WTC11 (cell line): ENCODE results near the gene GLYAT. TPM values are rescaled to one million over a fixed set of nuclear protein-coding genes. Genes with fewer than 3 reads are reported as not detected.

Experiments used
- ATAC-seq: fragments of 200-7000 bp; cut with Tn5 transposase; 2 replicates; pipeline ENCODE4 v1.10.0; 2021; ENCODE audit warnings: mild to moderate bottlenecking, moderate library complexity
- CTCF ChIA-PET: fragments of 300-600 bp; sonication (Branson Sonifier 250); formaldehyde crosslinking; loops from one replicate; lab custom pipeline; 2021; ENCODE audit warnings: antibody characterized with exemption; lab: Charles Lee
- POLR2A ChIA-PET: fragments of 350-600 bp; sonication (Branson Sonifier 250); formaldehyde crosslinking; loops from one replicate; lab custom pipeline; 2021; ENCODE audit warnings: antibody characterized with exemption; lab: Charles Lee
- DNase-seq: peaks from one replicate; pipeline ENCODE4 v3.0.0; 2021; ENCODE audit warnings: low spot score
- H3K27ac Mint-ChIP-seq: 2 replicates; pipeline ENCODE4 v1.8.0; 2021; ENCODE audit warnings: mixed read lengths
- H3K27me3 Mint-ChIP-seq: 2 replicates; pipeline ENCODE4 v1.8.0; 2021; ENCODE audit warnings: low read depth, mild to moderate bottlenecking, moderate library complexity, mixed read lengths
- H3K36me3 Mint-ChIP-seq: 2 replicates; pipeline ENCODE4 v1.8.0; 2021; ENCODE audit warnings: mixed read lengths
- H3K4me1 Mint-ChIP-seq: 2 replicates; pipeline ENCODE4 v1.8.0; 2022; ENCODE audit warnings: mixed read lengths
- H3K4me3 Mint-ChIP-seq: 2 replicates; pipeline ENCODE4 v1.8.0; 2021; ENCODE audit warnings: mild to moderate bottlenecking, moderate library complexity, mixed read lengths
- H3K9me3 Mint-ChIP-seq: 2 replicates; pipeline ENCODE4 v1.8.0; 2021; ENCODE audit warnings: mixed read lengths
- ARID4B ChIP-seq: sonication (generic); formaldehyde crosslinking; IDR thresholded peaks from 2 replicates; pipeline ENCODE4 v1.8.0; 2023; ENCODE audit warnings: missing genetic modification reagents, mild to moderate bottlenecking, borderline replicate concordance
- CBFB ChIP-seq: sonication (generic); formaldehyde crosslinking; IDR thresholded peaks from 2 replicates; pipeline ENCODE4 v1.8.1; 2022; ENCODE audit warnings: mild to moderate bottlenecking, low read depth, missing genetic modification reagents
- E2F1 ChIP-seq: sonication (generic); formaldehyde crosslinking; IDR thresholded peaks from 2 replicates; pipeline ENCODE4 v1.8.0; 2022; ENCODE audit warnings: mild to moderate bottlenecking, missing genetic modification reagents
- EMX1 ChIP-seq: fragments of 250-450 bp; sonication (Bioruptor Pico); IDR thresholded peaks from 2 replicates; pipeline ENCODE4 v1.8.0; 2021; ENCODE audit warnings: mild to moderate bottlenecking
- ETV6 ChIP-seq: sonication (generic); formaldehyde crosslinking; IDR thresholded peaks from 2 replicates; pipeline ENCODE4 v1.8.1; 2022; ENCODE audit warnings: mild to moderate bottlenecking, missing genetic modification reagents
- FOXP4 ChIP-seq: sonication (generic); formaldehyde crosslinking; IDR thresholded peaks from 2 replicates; pipeline ENCODE4 v1.8.0; 2022; ENCODE audit warnings: mild to moderate bottlenecking, missing genetic modification reagents
- GABPB1 ChIP-seq: sonication (generic); formaldehyde crosslinking; IDR thresholded peaks from 2 replicates; pipeline ENCODE4 v1.8.1; 2023; ENCODE audit warnings: mild to moderate bottlenecking, missing genetic modification reagents
- IRF1 ChIP-seq: sonication (generic); formaldehyde crosslinking; IDR thresholded peaks from 2 replicates; pipeline ENCODE4 v1.8.0; 2023; ENCODE audit warnings: missing genetic modification reagents
- MLX ChIP-seq: sonication (generic); formaldehyde crosslinking; IDR thresholded peaks from 2 replicates; pipeline ENCODE4 v1.8.1; 2023; ENCODE audit warnings: mild to moderate bottlenecking, missing genetic modification reagents, moderate library complexity
- NFATC4 ChIP-seq: fragments of 250-450 bp; sonication (Bioruptor Pico); IDR thresholded peaks from 2 replicates; pipeline ENCODE4 v1.9.0; 2021; ENCODE audit warnings: mild to moderate bottlenecking
- NR3C1 ChIP-seq: sonication (generic); formaldehyde crosslinking; conservative IDR thresholded peaks from 2 replicates; pipeline ENCODE4 v1.8.1; 2023; ENCODE audit warnings: low read depth, mild to moderate bottlenecking, missing genetic modification reagents
- RORB ChIP-seq: fragments of 250-450 bp; sonication (Bioruptor Pico); IDR thresholded peaks from 2 replicates; pipeline ENCODE4 v1.9.0; 2021; ENCODE audit warnings: mild to moderate bottlenecking
- SMAD4 ChIP-seq: sonication (generic); formaldehyde crosslinking; IDR thresholded peaks from 2 replicates; pipeline ENCODE4 v1.8.0; 2022; ENCODE audit warnings: mild to moderate bottlenecking, missing genetic modification reagents
- STAT6 ChIP-seq: sonication (generic); formaldehyde crosslinking; conservative IDR thresholded peaks from 2 replicates; pipeline ENCODE4 v1.8.1; 2023; ENCODE audit warnings: mild to moderate bottlenecking, low read depth, missing genetic modification reagents, moderate library complexity
- TEAD4 ChIP-seq: sonication (generic); formaldehyde crosslinking; IDR thresholded peaks from 2 replicates; pipeline ENCODE4 v1.8.0; 2022; ENCODE audit warnings: mild to moderate bottlenecking, missing genetic modification reagents
- USF1 ChIP-seq: sonication (generic); formaldehyde crosslinking; IDR thresholded peaks from 2 replicates; pipeline ENCODE4 v1.8.0; 2022; ENCODE audit warnings: mild to moderate bottlenecking, missing genetic modification reagents
- ZMAT4 ChIP-seq: fragments of 250-450 bp; sonication (Bioruptor Pico); IDR thresholded peaks from 2 replicates; pipeline ENCODE4 v1.9.0; 2021; ENCODE audit warnings: mild to moderate bottlenecking
- ZNF219 ChIP-seq: sonication (generic); formaldehyde crosslinking; IDR thresholded peaks from 2 replicates; pipeline ENCODE4 v1.8.0; 2023; ENCODE audit warnings: missing genetic modification reagents, mild to moderate bottlenecking, borderline replicate concordance
- ZSCAN18 ChIP-seq: fragments of 250-450 bp; sonication (Bioruptor Pico); IDR thresholded peaks from 2 replicates; pipeline ENCODE4 v2.1.2; 2022; ENCODE audit warnings: mild to moderate bottlenecking, moderate library complexity
- total RNA-seq: library from RNA; stranded (reverse); gene quantifications from 3 replicates; pipeline ENCODE4 v1.2.3, GENCODE V29; 2021

GLYAT gene
- total RNA-seq, 1 experiment from 2014 or later: not detected

GRCh38 chr11:58776891-58777710 lies 45.4 kb upstream of the GLYAT start:
- ChIA-PET CTCF (interaction anchor here (1.0 kb wide), 1 partner anchor 11 kb away, joined by 4 read pairs; no protein-coding TSS in a partner anchor), POLR2A (no interaction called here)
- Mint-ChIP-seq H3K4me1 (no peaks in the 10 kb centered on the region), H3K27ac (no peak overlapping the region), H3K4me3 (no peak overlapping the region), H3K36me3 (peaks cover 38% of the 10 kb centered on the region), H3K9me3 (peaks cover 88% of the 10 kb centered on the region), H3K27me3 (peaks cover 8% of the 10 kb centered on the region; the same call in 1 of the 2 replicates)
- TF ChIP-seq TEAD4: no peak
- no peak for TF ChIP-seq GABPB1
- TF ChIP-seq NR3C1 (CRISPR knock-in tag): no peak
- no peak for TF ChIP-seq FOXP4 (CRISPR knock-in tag)
- no peak for TF ChIP-seq STAT6 (CRISPR knock-in tag)
- no peak for TF ChIP-seq CBFB
- TF ChIP-seq SMAD4 (CRISPR knock-in tag): no peak
- no peak for TF ChIP-seq ZSCAN18 (CRISPR knock-in tag)
- no peak for TF ChIP-seq E2F1 (CRISPR knock-in tag)
- no peak for TF ChIP-seq NFATC4 (CRISPR knock-in tag)
- no peak for TF ChIP-seq ZNF219 (CRISPR knock-in tag)
- no peak for TF ChIP-seq EMX1 (CRISPR knock-in tag)
- TF ChIP-seq IRF1 (CRISPR knock-in tag): no peak
- no peak for TF ChIP-seq MLX (CRISPR knock-in tag)
- no peak for TF ChIP-seq ETV6
- ATAC-seq (no peak), DNase-seq (no peak)

GRCh38 chr11:58775066-58775708 lies 43.4 kb upstream of the GLYAT start:
- peaks cover 9% of the 10 kb centered on the region; the same call in 1 of the 2 replicates for H3K27me3 Mint-ChIP-seq
- H3K9me3 Mint-ChIP-seq: peaks cover 88% of the 10 kb centered on the region
- H3K27ac Mint-ChIP-seq: no peak overlapping the region
- H3K4me3 Mint-ChIP-seq: no peak overlapping the region
- no peaks in the 10 kb centered on the region for H3K4me1 Mint-ChIP-seq
- peaks cover 32% of the 10 kb centered on the region for H3K36me3 Mint-ChIP-seq
- POLR2A ChIA-PET: no interaction called here
- DNase-seq (no peak), ATAC-seq (no peak)
- CTCF ChIA-PET: no interaction called here
- TF ChIP-seq RORB (CRISPR knock-in tag): no peak
- no peak for TF ChIP-seq ARID4B (CRISPR knock-in tag)
- TF ChIP-seq ZMAT4 (CRISPR knock-in tag): no peak
- TF ChIP-seq USF1: no peak
